ENCODE data around the gene PPP2R2C. TPM values are rescaled to one million over a fixed set of nuclear protein-coding genes. Genes with fewer than 3 reads are reported as not detected.

Gene PPP2R2C
- polyA plus RNA-seq, 1 of the 3 experiments (the other 2 are of a cell fraction): 0.21 TPM

DNA sequence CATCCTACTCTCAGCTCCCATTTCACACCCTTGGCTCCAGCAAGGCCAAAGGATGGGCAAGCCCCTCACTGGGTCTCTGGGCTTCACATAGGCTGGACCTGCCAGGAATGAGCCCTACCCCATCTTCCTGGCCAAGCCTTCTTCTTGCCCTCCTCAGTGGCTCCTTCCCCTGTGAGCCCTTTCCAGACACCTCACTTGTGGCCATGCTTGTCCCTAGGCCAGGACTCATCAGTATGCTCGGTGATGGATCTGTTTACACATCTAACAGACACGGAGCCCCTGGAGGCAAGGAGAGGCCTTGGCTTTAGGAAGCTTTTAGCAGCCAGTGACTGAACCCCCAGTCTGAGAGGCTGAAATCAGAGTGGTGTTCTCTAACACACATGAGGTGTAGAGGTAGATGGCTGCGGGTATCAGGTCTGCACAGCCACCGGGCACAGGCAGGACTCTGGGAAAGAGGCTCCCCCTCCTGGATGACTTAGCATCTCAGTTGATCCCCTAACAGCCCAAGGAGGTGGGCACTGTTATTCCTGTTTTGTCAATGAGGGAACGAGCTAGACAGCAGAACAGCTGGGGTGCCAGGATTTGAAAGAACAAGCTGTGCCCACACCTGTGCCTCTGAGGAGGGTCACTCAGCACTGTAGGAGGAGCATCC, 44.8 kb downstream of the PPP2R2C start:
- no peak overlapping the region for H2AFZ ChIP-seq (ENCODE audit: low read depth)
- no peaks in the 10 kb centered on the region for H3K79me2 ChIP-seq (ENCODE audit: insufficient read depth)
- H3K36me3 ChIP-seq (replicated peaks in 1 of 2; ENCODE audit: control insufficient read depth in 1 of 2, insufficient read depth in 2 of 2, low read length in 1 of 2): no peaks in the 10 kb centered on the region
- WGBS (ENCODE audit: low lambda C conversion rate): 32% methylated on average over 5 of the region's 5 CpGs
- H3K4me1 ChIP-seq (ENCODE audit: control insufficient read depth in 1 of 2, insufficient read depth in 2 of 2, low read depth in 1 of 2, low read length in 1 of 2): no peaks in the 10 kb centered on the region; a peak in 1 of 4 replicates
- H3K9ac ChIP-seq: no peak overlapping the region
- no peaks in the 10 kb centered on the region for H3K9me2 ChIP-seq
- ChIA-PET CTCF (interaction anchor here (0.7 to 2.9 kb wide), 11 partner anchors 11 to 177 kb away, joined by 3 to 19 read pairs (median 3); no protein-coding TSS in a partner anchor), POLR2A (no interaction called here)
- no peak overlapping the region for H3K4me2 ChIP-seq
- no peaks in the 10 kb centered on the region for H4K20me1 ChIP-seq (ENCODE audit: insufficient read depth)
- DNase-seq: no peak
- no peak overlapping the region for H3K4me3 ChIP-seq (ENCODE audit: low read depth in 2 of 2, low read length in 1 of 2)
- H3K27me3 ChIP-seq (ENCODE audit: insufficient read depth): no peaks in the 10 kb centered on the region
- H3K27ac ChIP-seq (ENCODE audit: low read depth in 2 of 2, low read length in 1 of 2): no peak overlapping the region
- H3F3A ChIP-seq (replicated peaks; ENCODE audit: insufficient read depth): no peaks in the 10 kb centered on the region
- H3K9me3 ChIP-seq: no peaks in the 10 kb centered on the region
- TF ChIP-seq, protein P1, sequence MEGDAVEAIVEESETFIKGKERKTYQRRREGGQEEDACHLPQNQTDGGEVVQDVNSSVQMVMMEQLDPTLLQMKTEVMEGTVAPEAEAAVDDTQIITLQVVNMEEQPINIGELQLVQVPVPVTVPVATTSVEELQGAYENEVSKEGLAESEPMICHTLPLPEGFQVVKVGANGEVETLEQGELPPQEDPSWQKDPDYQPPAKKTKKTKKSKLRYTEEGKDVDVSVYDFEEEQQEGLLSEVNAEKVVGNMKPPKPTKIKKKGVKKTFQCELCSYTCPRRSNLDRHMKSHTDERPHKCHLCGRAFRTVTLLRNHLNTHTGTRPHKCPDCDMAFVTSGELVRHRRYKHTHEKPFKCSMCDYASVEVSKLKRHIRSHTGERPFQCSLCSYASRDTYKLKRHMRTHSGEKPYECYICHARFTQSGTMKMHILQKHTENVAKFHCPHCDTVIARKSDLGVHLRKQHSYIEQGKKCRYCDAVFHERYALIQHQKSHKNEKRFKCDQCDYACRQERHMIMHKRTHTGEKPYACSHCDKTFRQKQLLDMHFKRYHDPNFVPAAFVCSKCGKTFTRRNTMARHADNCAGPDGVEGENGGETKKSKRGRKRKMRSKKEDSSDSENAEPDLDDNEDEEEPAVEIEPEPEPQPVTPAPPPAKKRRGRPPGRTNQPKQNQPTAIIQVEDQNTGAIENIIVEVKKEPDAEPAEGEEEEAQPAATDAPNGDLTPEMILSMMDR (IDR thresholded peaks at IDR 0.05): no peak
- peak; percentile 45 for TF ChIP-seq RAD21 (IDR thresholded peaks at IDR 0.05; ENCODE audit: low read length)

DNA sequence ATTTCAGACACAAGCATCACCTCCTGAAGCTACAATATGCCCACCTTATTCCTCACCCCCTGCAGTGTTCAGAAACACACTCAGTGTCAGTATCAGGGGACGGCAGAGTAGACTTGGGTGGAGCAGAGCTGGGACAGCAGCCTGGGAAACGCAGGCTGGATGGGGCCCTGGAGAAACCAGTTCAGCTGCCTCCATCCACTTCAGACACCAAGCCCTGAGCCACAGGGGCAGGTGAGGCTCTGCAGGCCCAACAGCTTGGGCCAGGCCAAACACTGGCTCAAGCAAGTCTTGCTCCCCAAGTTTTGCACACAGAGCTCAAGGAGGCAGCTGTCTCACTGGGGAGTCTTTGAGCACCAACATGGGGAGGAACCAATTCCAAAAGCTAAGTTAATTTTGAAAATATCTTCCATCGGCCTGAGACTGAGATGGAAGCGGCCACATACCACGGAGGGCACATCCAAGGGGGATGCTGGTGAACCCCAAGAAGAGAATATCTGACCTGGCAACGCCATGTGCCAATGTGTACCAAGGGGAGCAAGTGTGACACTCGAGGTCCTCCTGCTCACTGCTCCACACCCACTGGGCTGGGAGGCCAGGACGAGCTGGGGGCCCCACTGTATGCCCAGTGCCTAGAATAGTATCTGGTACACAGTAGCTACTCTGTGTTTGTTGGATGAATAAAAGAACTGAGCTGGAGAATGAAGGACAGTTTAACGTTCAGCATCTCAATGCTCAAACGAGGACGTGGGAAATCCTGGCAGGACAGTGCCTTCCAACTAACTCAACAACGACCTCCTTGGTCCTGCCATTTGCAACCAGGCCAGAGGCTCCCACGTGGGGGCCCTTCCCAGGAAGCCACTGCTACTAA, 45.6 kb downstream of the PPP2R2C start:
- Histone ChIP-seq H3K9me2 (no peaks in the 10 kb centered on the region), H3K9ac (no peak overlapping the region), H3K36me3 (replicated peaks in 1 of 2; ENCODE audit: control insufficient read depth in 1 of 2, insufficient read depth in 2 of 2, low read length in 1 of 2) (no peaks in the 10 kb centered on the region), H3K79me2 (ENCODE audit: insufficient read depth) (no peaks in the 10 kb centered on the region), H3K27ac (ENCODE audit: low read depth in 2 of 2, low read length in 1 of 2) (no peak overlapping the region), H3K4me2 (no peak overlapping the region), H3K4me3 (ENCODE audit: low read depth in 2 of 2, low read length in 1 of 2) (no peak overlapping the region), H3F3A (replicated peaks; ENCODE audit: insufficient read depth) (no peaks in the 10 kb centered on the region), H3K4me1 (ENCODE audit: control insufficient read depth in 1 of 2, insufficient read depth in 2 of 2, low read depth in 1 of 2, low read length in 1 of 2) (no peaks in the 10 kb centered on the region; a peak in 1 of 4 replicates), H4K20me1 (ENCODE audit: insufficient read depth) (no peaks in the 10 kb centered on the region), H2AFZ (ENCODE audit: low read depth) (no peak overlapping the region), H3K27me3 (ENCODE audit: insufficient read depth) (no peaks in the 10 kb centered on the region), H3K9me3 (no peaks in the 10 kb centered on the region)
- TF ChIP-seq EZH2phosphoT487 (IDR thresholded peaks at IDR 0.05; ENCODE audit: borderline replicate concordance, low read depth): no peak
- DNase-seq: no peak
- ChIA-PET POLR2A (no interaction called here), CTCF (interaction anchor here (0.7 to 2.9 kb wide), 9 partner anchors 8 to 176 kb away, joined by 3 to 19 read pairs (median 3); no protein-coding TSS in a partner anchor)
- WGBS (ENCODE audit: low lambda C conversion rate): 22% methylated on average over 10 of the region's 13 CpGs

DNA sequence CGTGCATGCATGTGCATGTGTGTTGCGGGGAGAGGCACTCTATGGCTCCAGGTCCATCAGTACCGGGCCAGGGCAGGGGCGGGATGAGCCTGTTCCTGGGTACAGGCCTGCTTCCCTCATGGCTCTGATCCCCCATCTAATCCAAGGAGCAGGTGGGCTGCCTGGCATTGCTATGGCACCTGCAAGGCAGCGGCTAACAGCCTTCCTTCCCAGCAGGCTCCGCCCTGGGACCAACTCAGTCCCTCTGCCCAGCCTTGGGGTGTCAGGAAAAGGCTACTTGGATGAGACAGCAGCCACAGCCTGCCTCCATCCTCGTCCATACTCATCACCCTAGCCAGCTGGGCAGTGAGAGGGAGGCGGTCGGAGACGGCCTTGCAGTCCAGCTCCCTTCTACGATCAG, 46.5 kb downstream of the PPP2R2C start:
- POLR2A ChIA-PET: no interaction called here
- no peak for DNase-seq
- no peak overlapping the region for H3K4me3 ChIP-seq (ENCODE audit: low read depth in 2 of 2, low read length in 1 of 2)
- H3K9me2 ChIP-seq: no peaks in the 10 kb centered on the region
- H3K4me1 ChIP-seq (ENCODE audit: control insufficient read depth in 1 of 2, insufficient read depth in 2 of 2, low read depth in 1 of 2, low read length in 1 of 2): no peaks in the 10 kb centered on the region; a peak in 1 of 4 replicates
- 52% methylated on average over 7 of the region's 11 CpGs for WGBS (ENCODE audit: low lambda C conversion rate)
- H4K20me1 ChIP-seq (ENCODE audit: insufficient read depth): no peaks in the 10 kb centered on the region
- no peak overlapping the region for H3K4me2 ChIP-seq
- H3F3A ChIP-seq (replicated peaks; ENCODE audit: insufficient read depth): no peaks in the 10 kb centered on the region
- H3K79me2 ChIP-seq (ENCODE audit: insufficient read depth): no peaks in the 10 kb centered on the region
- no peak overlapping the region for H2AFZ ChIP-seq (ENCODE audit: low read depth)
- no peak overlapping the region for H3K9ac ChIP-seq
- no peaks in the 10 kb centered on the region for H3K9me3 ChIP-seq
- no peaks in the 10 kb centered on the region for H3K27me3 ChIP-seq (ENCODE audit: insufficient read depth)
- no peak overlapping the region for H3K27ac ChIP-seq (ENCODE audit: low read depth in 2 of 2, low read length in 1 of 2)
- H3K36me3 ChIP-seq (replicated peaks in 1 of 2; ENCODE audit: control insufficient read depth in 1 of 2, insufficient read depth in 2 of 2, low read length in 1 of 2): no peaks in the 10 kb centered on the region
- CTCF ChIA-PET: interaction anchor here (1.1 to 2.9 kb wide), 3 partner anchors 94 to 120 kb away, joined by 4 to 19 read pairs (median 4); no protein-coding TSS in a partner anchor
- TF ChIP-seq YY1 (IDR thresholded peaks at IDR 0.05; ENCODE audit: low read depth) (no peak), FOXJ3 (CRISPR knock-in tag; IDR thresholded peaks at IDR 0.05) (no peak), GABPA (IDR thresholded peaks at IDR 0.05; ENCODE audit: low read depth) (no peak), MEF2A (IDR thresholded peaks at IDR 0.05; ENCODE audit: borderline replicate concordance, low read depth) (no peak), JUND (IDR thresholded peaks at IDR 0.05) (no peak), MXI1 (IDR thresholded peaks at IDR 0.05; ENCODE audit: low read depth, low read length) (no peak), RCOR1 (IDR thresholded peaks at IDR 0.05; ENCODE audit: low read length) (no peak), GATA2 (CRISPR knock-in tag; IDR thresholded peaks at IDR 0.05) (no peak)
- TF ChIP-seq, protein P2, sequence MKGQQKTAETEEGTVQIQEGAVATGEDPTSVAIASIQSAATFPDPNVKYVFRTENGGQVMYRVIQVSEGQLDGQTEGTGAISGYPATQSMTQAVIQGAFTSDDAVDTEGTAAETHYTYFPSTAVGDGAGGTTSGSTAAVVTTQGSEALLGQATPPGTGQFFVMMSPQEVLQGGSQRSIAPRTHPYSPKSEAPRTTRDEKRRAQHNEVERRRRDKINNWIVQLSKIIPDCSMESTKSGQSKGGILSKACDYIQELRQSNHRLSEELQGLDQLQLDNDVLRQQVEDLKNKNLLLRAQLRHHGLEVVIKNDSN (IDR thresholded peaks at IDR 0.05; ENCODE audit: borderline replicate concordance, low read depth): no peak
- TF ChIP-seq, protein P1 (IDR thresholded peaks at IDR 0.05): no peak
- TF ChIP-seq, protein P3, sequence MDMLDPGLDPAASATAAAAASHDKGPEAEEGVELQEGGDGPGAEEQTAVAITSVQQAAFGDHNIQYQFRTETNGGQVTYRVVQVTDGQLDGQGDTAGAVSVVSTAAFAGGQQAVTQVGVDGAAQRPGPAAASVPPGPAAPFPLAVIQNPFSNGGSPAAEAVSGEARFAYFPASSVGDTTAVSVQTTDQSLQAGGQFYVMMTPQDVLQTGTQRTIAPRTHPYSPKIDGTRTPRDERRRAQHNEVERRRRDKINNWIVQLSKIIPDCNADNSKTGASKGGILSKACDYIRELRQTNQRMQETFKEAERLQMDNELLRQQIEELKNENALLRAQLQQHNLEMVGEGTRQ (IDR thresholded peaks at IDR 0.05; ENCODE audit: borderline replicate concordance, low read depth, low read length): no peak

Measured in SK-N-SH (cell line).